RWPE2 (cell line): ENCODE measurements around the gene NEDD4L.

Experiments used
- ATAC-seq: fragments of 200-7000 bp; cut with Tn5 transposase; 3 replicates; pipeline ENCODE4 v1.9.1; 2021; ENCODE audit warnings: low read depth
- DNase-seq: peaks from one replicate; pipeline ENCODE4 v3.0.0-alpha.2; 2020; ENCODE audit warnings: low spot score
- H3K27ac ChIP-seq: fragments of 450-650 bp; 2 replicates; pipeline ENCODE4 v1.5.1; 2017; ENCODE audit warnings: mild to moderate bottlenecking; ENCODE audit not compliant: poor library complexity, severe bottlenecking
- H3K27me3 ChIP-seq: fragments of 250-450 bp; sonication (Bioruptor Pico); 2 replicates; pipeline ENCODE4 v1.5.1; 2021; ENCODE audit warnings: mild to moderate bottlenecking, moderate library complexity; ENCODE audit not compliant: insufficient read depth, poor library complexity, severe bottlenecking
- H3K36me3 ChIP-seq: fragments of 250-450 bp; sonication (Bioruptor Pico); 2 replicates; pipeline ENCODE4 v1.5.1; 2020; ENCODE audit warnings: low read depth, mild to moderate bottlenecking, moderate library complexity
- H3K4me1 ChIP-seq: fragments of 250-450 bp; sonication (Bioruptor Pico); 2 replicates; pipeline ENCODE4 v1.5.1; 2021; ENCODE audit warnings: mild to moderate bottlenecking, moderate library complexity; ENCODE audit not compliant: insufficient read depth, poor library complexity, severe bottlenecking
- H3K4me3 ChIP-seq: fragments of 250-450 bp; sonication (Bioruptor Pico); 2 replicates; pipeline ENCODE4 v1.5.1; 2021; ENCODE audit warnings: mild to moderate bottlenecking, moderate library complexity; ENCODE audit not compliant: severe bottlenecking
- H3K9me3 ChIP-seq: fragments of 250-450 bp; sonication (Bioruptor Pico); 2 replicates; pipeline ENCODE4 v1.5.1; 2021; ENCODE audit warnings: mild to moderate bottlenecking, moderate library complexity; ENCODE audit not compliant: severe bottlenecking
- TF ChIP-seq, protein P1 (sequence below): fragments of 450-650 bp; IDR thresholded peaks from one replicate; pipeline ENCODE4 v1.5.1; 2017; ENCODE audit warnings: mild to moderate bottlenecking, moderate library complexity; ENCODE audit not compliant: poor library complexity, severe bottlenecking

NEDD4L gene

DNA sequence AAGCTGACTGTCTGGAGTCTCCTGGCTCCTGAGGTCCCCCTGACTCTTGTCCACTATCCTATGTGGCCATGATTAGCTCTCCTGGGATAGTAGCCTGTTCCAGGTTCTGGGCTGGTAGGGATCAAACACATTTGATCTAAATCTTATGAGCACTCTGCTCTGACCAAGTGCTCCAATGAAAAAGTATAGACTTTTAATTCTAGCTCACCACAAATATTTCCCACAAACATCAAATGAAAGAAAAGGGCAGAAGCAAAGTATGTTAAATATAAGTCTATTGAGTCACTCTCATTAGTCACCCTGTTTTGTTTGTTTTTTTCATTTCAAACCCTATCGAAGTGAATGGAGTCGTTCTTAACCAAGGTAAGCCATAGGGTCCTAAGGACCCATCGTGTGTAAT is 39.7 kb upstream of the NEDD4L start:
- TF ChIP-seq, protein P1, sequence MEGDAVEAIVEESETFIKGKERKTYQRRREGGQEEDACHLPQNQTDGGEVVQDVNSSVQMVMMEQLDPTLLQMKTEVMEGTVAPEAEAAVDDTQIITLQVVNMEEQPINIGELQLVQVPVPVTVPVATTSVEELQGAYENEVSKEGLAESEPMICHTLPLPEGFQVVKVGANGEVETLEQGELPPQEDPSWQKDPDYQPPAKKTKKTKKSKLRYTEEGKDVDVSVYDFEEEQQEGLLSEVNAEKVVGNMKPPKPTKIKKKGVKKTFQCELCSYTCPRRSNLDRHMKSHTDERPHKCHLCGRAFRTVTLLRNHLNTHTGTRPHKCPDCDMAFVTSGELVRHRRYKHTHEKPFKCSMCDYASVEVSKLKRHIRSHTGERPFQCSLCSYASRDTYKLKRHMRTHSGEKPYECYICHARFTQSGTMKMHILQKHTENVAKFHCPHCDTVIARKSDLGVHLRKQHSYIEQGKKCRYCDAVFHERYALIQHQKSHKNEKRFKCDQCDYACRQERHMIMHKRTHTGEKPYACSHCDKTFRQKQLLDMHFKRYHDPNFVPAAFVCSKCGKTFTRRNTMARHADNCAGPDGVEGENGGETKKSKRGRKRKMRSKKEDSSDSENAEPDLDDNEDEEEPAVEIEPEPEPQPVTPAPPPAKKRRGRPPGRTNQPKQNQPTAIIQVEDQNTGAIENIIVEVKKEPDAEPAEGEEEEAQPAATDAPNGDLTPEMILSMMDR = no peak
- Histone ChIP-seq H3K27ac (peak overlapping the region; percentile 58), H3K9me3 (no peaks in the 10 kb centered on the region), H3K4me1 (peaks cover 10% of the 10 kb centered on the region), H3K4me3 (no peak overlapping the region), H3K36me3 (no peaks in the 10 kb centered on the region), H3K27me3 (no peaks in the 10 kb centered on the region)
- ATAC-seq (peak; percentile 93), DNase-seq (no peak)

DNA sequence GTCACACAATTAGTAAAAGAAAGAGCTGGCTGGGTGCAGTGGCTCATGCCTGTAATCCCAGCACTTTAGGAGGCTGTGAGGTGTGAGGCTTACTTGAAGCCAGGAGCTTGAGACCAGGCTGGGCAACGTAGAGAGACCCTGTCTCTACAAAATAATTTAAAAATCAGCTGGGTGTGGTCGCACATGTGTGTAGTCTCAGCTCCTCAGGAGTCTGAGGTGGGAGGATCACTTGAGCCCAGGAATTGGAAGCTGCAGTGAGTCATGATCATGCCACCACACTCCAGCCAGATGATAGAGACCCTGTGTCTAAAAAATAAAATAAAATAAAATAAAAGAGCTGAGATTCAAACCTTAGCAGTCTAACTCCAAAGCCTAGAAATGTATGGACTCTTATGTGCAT is 39.0 kb upstream of the NEDD4L start:
- peak overlapping the region; percentile 58 for H3K27ac ChIP-seq
- ATAC-seq (peak; percentile 35; the same call in 2 of the 3 replicates), DNase-seq (no peak)
- H3K9me3 ChIP-seq = no peaks in the 10 kb centered on the region
- peaks cover 10% of the 10 kb centered on the region for H3K4me1 ChIP-seq
- no peak overlapping the region for H3K4me3 ChIP-seq
- no peaks in the 10 kb centered on the region for H3K36me3 ChIP-seq
- no peaks in the 10 kb centered on the region for H3K27me3 ChIP-seq
- TF ChIP-seq, protein P1 = no peak

DNA sequence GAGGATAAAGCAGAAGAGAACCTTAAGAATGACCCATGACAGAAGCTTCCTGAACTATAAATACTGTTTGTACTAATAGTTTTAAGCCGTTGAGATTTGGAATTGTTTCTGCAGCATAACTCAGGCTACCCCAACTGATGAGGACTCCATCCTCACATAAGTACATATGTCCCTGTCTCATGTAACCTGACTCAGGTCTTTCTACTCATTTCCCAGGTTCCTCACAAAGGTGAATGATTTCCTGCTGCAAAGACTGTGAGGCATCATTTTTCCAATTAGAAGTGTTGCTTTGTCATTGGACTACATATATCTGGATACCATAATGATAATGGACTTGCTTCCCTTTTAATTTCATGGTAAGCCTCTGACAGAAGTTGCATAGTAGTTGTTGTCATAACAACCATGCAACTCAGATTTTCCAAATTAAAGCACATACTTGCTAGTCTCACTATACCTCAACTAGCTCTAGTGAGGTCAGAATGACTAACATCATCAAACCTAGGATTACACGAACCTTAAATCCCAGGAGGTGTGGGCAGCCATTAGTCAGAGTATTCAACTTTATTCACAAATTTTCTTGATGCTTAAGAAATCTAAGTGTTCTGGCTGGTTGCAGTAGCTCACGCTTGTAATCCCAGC is 38.0 kb upstream of the NEDD4L start:
- Histone ChIP-seq H3K4me3 (no peak overlapping the region), H3K9me3 (no peaks in the 10 kb centered on the region), H3K27ac (peak overlapping the region; percentile 58), H3K4me1 (peaks cover 10% of the 10 kb centered on the region), H3K27me3 (no peaks in the 10 kb centered on the region), H3K36me3 (no peaks in the 10 kb centered on the region)
- DNase-seq (no peak), ATAC-seq (peak; percentile 51)
- TF ChIP-seq, protein P1 = no peak

DNA sequence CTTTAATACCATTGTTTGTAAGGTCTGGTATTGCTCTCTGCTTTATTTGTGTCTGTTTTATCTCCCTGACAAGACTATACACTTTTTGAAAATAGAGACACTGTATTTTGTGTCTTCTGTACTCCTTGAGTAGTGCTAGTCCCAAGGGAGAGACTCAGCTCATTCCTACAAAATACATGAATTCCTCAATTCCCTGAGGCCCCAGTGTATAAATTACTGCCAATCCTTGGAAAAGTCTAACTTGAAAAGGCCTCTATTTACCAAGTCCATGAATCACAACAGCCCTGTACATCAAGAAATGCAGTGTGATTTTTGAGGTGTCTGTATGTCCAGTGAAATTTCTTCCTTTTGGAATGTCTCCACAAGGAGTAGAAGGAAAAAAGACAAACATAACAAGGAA is 34.9 kb upstream of the NEDD4L start:
- no peaks in the 10 kb centered on the region for H3K9me3 ChIP-seq
- no peak for ATAC-seq
- TF ChIP-seq, protein P1 = no peak
- H3K4me1 ChIP-seq = peaks cover 24% of the 10 kb centered on the region
- H3K27me3 ChIP-seq = no peaks in the 10 kb centered on the region
- no peak overlapping the region for H3K4me3 ChIP-seq
- H3K27ac ChIP-seq = no peak overlapping the region
- DNase-seq = no peak
- H3K36me3 ChIP-seq = no peaks in the 10 kb centered on the region

DNA sequence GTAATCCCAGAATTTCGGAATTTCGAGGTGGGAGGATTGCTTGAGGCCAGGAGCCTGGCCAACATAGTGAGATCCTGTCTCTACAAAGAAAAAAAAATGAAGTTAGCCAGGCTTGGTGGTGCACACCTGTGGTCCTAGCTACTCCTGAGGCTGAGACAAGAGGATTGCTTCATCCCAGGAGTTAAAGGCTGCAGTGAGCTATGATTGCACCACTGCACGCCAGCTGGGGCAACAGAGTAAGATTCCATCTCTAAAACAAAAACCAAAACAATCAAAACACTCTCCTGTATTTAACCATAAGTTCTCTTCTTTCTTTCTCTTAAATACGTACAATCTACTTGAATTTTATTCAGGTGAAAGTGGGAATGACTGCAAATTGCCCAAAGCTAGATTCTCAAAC is 33.8 kb upstream of the NEDD4L start:
- Histone ChIP-seq H3K27ac (no peak overlapping the region), H3K27me3 (no peaks in the 10 kb centered on the region), H3K36me3 (no peaks in the 10 kb centered on the region), H3K4me3 (no peak overlapping the region), H3K4me1 (peaks cover 20% of the 10 kb centered on the region), H3K9me3 (no peaks in the 10 kb centered on the region)
- ATAC-seq = no peak
- no peak for DNase-seq
- TF ChIP-seq, protein P1 = no peak
